ENCODE measurements around the gene ADAR. TPM values are rescaled to one million over a fixed set of nuclear protein-coding genes. Genes with fewer than 3 reads are reported as not detected.

ADAR gene
- total and polyA plus RNA-seq, 2 of the 4 experiments (the other 2 are of a cell fraction) = 70.9 to 131 TPM

GRCh38 chr1:154584267-154584994 is 23.6 kb downstream of the ADAR start:
- in situ Hi-C loops (cut with MboI; ENCODE audit: low sequenced_read_pairs) = no loop called here
- Histone ChIP-seq H3K4me2 (ENCODE audit: low read depth, low read length) (no peak overlapping the region), H3K79me1 (ENCODE audit: low read depth in 1 of 2, low read length in 2 of 2) (peaks cover 5 to 40% of the 10 kb centered on the region in 2 experiments), H4K20me1 (ENCODE audit: insufficient read depth, low read length) (peaks cover 30% of the 10 kb centered on the region; the same call in 1 of the 2 replicates), H3K9me3 (ENCODE audit: control insufficient read depth, insufficient read depth, low read length) (no peaks in the 10 kb centered on the region), H3K23ac (ENCODE audit: low read depth, low read length) (no peak overlapping the region), H4K5ac (ENCODE audit: low read depth, low read length) (no peak overlapping the region), H3K4me1 (ENCODE audit: control insufficient read depth, insufficient read depth, low read length) (peaks cover 3% of the 10 kb centered on the region), H2AK9ac (replicated peaks; ENCODE audit: low read depth, low read length, poor library complexity) (no peak overlapping the region), H2BK120ac (ENCODE audit: low read depth, low read length) (no peak overlapping the region), H4K8ac (ENCODE audit: low read depth in 2 of 2, low read length in 2 of 2) (no peak overlapping the region), H3K18ac (ENCODE audit: low read depth, low read length) (no peak overlapping the region), H3K27me3 (ENCODE audit: control insufficient read depth, insufficient read depth, low read length) (no peaks in the 10 kb centered on the region), H3K4ac (ENCODE audit: low read depth, low read length) (no peak overlapping the region), H3K4me3 (ENCODE audit: insufficient read depth, low read depth, low read length) (no peak overlapping the region), H2AK5ac (ENCODE audit: low read depth, low read length) (no peak overlapping the region), H2BK20ac (ENCODE audit: low read depth, low read length) (no peak overlapping the region), H2BK5ac (ENCODE audit: low read depth, low read length, poor library complexity, severe bottlenecking) (no peak overlapping the region), H3K9ac (ENCODE audit: low read depth, low read length) (no peak overlapping the region), H4K91ac (ENCODE audit: insufficient read depth, low read depth, low read length) (no peak overlapping the region), H3K9me1 (ENCODE audit: insufficient read depth, low read length) (peaks cover 4% of the 10 kb centered on the region; the same call in 1 of the 2 replicates), H3K14ac (replicated peaks; ENCODE audit: low read depth, low read length) (no peak overlapping the region), H3K56ac (ENCODE audit: extremely low read depth, insufficient read depth, low read length) (no peak overlapping the region), H2AFZ (replicated peaks; ENCODE audit: low read length, poor library complexity) (no peak overlapping the region), H3K36me3 (ENCODE audit: control insufficient read depth, insufficient read depth, low read length) (peaks cover 87% of the 10 kb centered on the region), H2BK15ac (ENCODE audit: low read depth, low read length) (no peak overlapping the region), H3K27ac (ENCODE audit: insufficient read depth, low read length) (no peak overlapping the region)
- BruUV-seq (replicated peaks) = no TSS peak
- WGBS, 2 experiments (ENCODE audit: extremely low coverage in 2 of 2, insufficient read length in 1 of 2) = 100% methylated on average over 2 of the region's 9 CpGs; no CpG with 5 or more reads in 1 of the 2 experiments
- DNase-seq = no peak
- 0 out of 2 replicates have a peak, but pooled peaks have one; percentile 22 for ATAC-seq (ENCODE audit: low read depth)
- ChIA-PET CTCF (interaction anchor here (0.6 kb wide), 1 partner anchor 218 kb away, joined by 3 read pairs; no protein-coding TSS in a partner anchor), POLR2A (ENCODE audit: unreplicated experiment) (no interaction called here)
- intact Hi-C loops (cut with micrococcal nuclease) = no loop called here
- dilution Hi-C loops (cut with HindIII; ENCODE audit: low sequenced_read_pairs, unreplicated experiment) = no loop called here
- TF ChIP-seq FOS (IDR thresholded peaks at IDR 0.05; ENCODE audit: low read depth, low read length) = no peak
- no peak for TF ChIP-seq CEBPB (IDR thresholded peaks at IDR 0.05; ENCODE audit: low read depth, low read length)
- no peak for TF ChIP-seq POLR2A (IDR thresholded peaks at IDR 0.05; ENCODE audit: low read depth, low read length)
- TF ChIP-seq MAZ (IDR thresholded peaks at IDR 0.05; ENCODE audit: borderline replicate concordance, low read depth, low read length) = no peak
- no peak for TF ChIP-seq RFX5 (IDR thresholded peaks at IDR 0.05; ENCODE audit: low read depth, low read length)
- no peak for TF ChIP-seq USF2 (IDR thresholded peaks at IDR 0.05; ENCODE audit: low read depth, low read length)
- TF ChIP-seq MXI1 (IDR thresholded peaks at IDR 0.05; ENCODE audit: borderline replicate concordance, low read depth, low read length) = no peak
- TF ChIP-seq SMC3 (IDR thresholded peaks at IDR 0.05; ENCODE audit: low read depth, low read length) = no peak
- TF ChIP-seq NFE2L2 (IDR thresholded peaks at IDR 0.05; ENCODE audit: low read depth, low read length) = no peak
- TF ChIP-seq CHD1 (IDR thresholded peaks at IDR 0.05; ENCODE audit: low read depth, low read length) = no peak
- no peak for TF ChIP-seq RCOR1 (IDR thresholded peaks at IDR 0.05; ENCODE audit: insufficient replicate concordance, low read length)
- no peak for TF ChIP-seq MAFK (IDR thresholded peaks at IDR 0.05; ENCODE audit: low read depth, low read length)
- no peak for TF ChIP-seq BHLHE40 (IDR thresholded peaks at IDR 0.05; ENCODE audit: low read depth, low read length)
- no peak for TF ChIP-seq ELK1 (IDR thresholded peaks at IDR 0.05; ENCODE audit: borderline replicate concordance, low read depth, low read length)
- no peak for TF ChIP-seq RAD21 (IDR thresholded peaks at IDR 0.05; ENCODE audit: low read length)
